Parathyroid adenoma (tissue), 2 donors: ENCODE measurements around the gene NOS2.

Experiments used
- H2AFZ ChIP-seq: fragments of 300-600 bp; sonication (generic); one replicate; pipeline ENCODE4 v1.7.0; 2017; ENCODE audit warnings: antibody characterized with exemption, mild to moderate bottlenecking
- H3K27ac ChIP-seq: fragments of 300-600 bp; sonication (generic); one replicate; pipeline ENCODE4 v1.7.0; 2017
- H3K27me3 ChIP-seq: fragments of 300-600 bp; sonication (generic); one replicate; pipeline ENCODE4 v1.7.0; 2017; ENCODE audit warnings: low read length; ENCODE audit not compliant: control insufficient read depth, insufficient read depth
- H3K36me3 ChIP-seq: fragments of 300-600 bp; sonication (generic); one replicate; pipeline ENCODE4 v1.7.0; 2017; ENCODE audit warnings: low read length; ENCODE audit not compliant: control insufficient read depth, insufficient read depth
- H3K4me1 ChIP-seq: fragments of 300-600 bp; sonication (generic); one replicate; pipeline ENCODE4 v1.7.0; 2017; ENCODE audit warnings: control low read depth
- H3K4me2 ChIP-seq: fragments of 300-600 bp; sonication (generic); one replicate; pipeline ENCODE4 v1.7.0; 2017; ENCODE audit warnings: low read length
- H3K4me3 ChIP-seq: fragments of 300-600 bp; sonication (generic); one replicate; pipeline ENCODE4 v1.7.0; 2017; ENCODE audit warnings: low read depth, low read length
- H3K79me2 ChIP-seq: fragments of 300-600 bp; sonication (generic); one replicate; pipeline ENCODE4 v1.7.0; 2017; ENCODE audit warnings: control low read depth
- H3K9ac ChIP-seq: fragments of 300-600 bp; sonication (generic); one replicate; pipeline ENCODE4 v1.7.0; 2017; ENCODE audit warnings: mild to moderate bottlenecking
- H3K9me3 ChIP-seq: fragments of 300-600 bp; sonication (generic); one replicate; pipeline ENCODE4 v1.7.0; 2017; ENCODE audit warnings: low read length; ENCODE audit not compliant: control insufficient read depth
- TF ChIP-seq, protein P1 (sequence below): fragments of 300-600 bp; sonication (generic); IDR thresholded peaks from one replicate; pipeline ENCODE4 v1.7.0; 2017; ENCODE audit warnings: antibody characterized with exemption, mild to moderate bottlenecking
- donor health status: primary hyperparathyroidism.

NOS2 gene

DNA sequence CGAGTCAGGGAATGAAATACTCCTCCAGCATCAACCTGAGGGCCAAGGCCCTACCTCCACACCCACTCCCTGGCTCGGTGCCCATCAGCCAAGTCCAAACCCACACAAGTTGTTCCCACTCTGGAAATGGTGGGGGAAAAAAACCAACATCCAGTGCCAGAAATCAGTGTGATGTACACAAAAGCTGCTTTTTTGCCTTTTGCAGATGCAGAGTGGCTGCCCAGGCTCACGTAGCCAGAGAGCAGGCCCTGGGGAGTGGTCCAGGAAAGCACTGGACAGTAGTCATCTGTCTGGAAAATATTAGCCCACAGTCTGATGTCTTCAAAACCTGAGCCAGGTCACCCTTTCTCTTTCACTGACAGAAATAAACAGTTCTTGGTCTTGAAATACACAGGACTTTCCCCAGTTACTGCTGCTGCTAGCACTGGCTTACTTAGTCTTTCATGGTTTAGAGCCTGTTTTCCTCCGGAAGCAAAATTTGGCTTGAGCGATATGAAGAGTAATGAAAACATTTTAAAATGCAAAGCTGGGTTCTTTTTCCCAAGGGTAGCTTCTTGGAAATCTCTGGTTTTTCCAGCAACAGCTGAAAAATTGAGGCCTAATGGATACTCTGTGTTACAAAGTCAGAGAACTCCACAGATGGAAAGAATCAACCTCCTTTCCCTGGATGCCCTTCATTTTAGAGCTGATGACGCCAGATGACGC is 18.2 kb upstream of the NOS2 start:
- H3K4me1 ChIP-seq, result no peaks in the 10 kb centered on the region
- H3K9ac ChIP-seq, result no peak overlapping the region
- no peak overlapping the region for H2AFZ ChIP-seq
- no peak overlapping the region for H3K27ac ChIP-seq
- H3K36me3 ChIP-seq, result no peaks in the 10 kb centered on the region
- no peaks in the 10 kb centered on the region for H3K9me3 ChIP-seq
- H3K27me3 ChIP-seq, result no peaks in the 10 kb centered on the region
- no peak overlapping the region for H3K4me3 ChIP-seq
- no peaks in the 10 kb centered on the region for H3K79me2 ChIP-seq
- H3K4me2 ChIP-seq, result no peak overlapping the region
- TF ChIP-seq, protein P1, sequence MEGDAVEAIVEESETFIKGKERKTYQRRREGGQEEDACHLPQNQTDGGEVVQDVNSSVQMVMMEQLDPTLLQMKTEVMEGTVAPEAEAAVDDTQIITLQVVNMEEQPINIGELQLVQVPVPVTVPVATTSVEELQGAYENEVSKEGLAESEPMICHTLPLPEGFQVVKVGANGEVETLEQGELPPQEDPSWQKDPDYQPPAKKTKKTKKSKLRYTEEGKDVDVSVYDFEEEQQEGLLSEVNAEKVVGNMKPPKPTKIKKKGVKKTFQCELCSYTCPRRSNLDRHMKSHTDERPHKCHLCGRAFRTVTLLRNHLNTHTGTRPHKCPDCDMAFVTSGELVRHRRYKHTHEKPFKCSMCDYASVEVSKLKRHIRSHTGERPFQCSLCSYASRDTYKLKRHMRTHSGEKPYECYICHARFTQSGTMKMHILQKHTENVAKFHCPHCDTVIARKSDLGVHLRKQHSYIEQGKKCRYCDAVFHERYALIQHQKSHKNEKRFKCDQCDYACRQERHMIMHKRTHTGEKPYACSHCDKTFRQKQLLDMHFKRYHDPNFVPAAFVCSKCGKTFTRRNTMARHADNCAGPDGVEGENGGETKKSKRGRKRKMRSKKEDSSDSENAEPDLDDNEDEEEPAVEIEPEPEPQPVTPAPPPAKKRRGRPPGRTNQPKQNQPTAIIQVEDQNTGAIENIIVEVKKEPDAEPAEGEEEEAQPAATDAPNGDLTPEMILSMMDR, result no peak

DNA sequence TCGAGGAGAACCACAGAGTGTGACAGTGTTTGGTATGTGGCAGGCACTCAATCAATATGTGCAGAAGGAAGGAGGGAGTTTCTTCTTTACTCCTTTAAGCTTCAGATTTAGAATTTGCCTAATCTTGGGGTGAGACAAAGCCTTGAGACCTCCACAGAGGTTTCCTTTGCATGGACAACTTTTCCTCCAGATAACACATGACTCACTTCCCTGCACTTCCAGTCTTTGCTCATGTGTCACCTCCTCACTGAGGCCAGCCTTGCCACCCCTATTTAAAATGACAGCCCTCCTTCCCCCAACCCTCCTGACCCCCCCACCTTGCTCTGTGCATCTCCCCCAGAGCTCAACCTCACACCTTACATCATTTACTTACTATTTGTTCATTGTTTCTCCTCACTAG is 17.4 kb upstream of the NOS2 start:
- H3K9ac ChIP-seq, result no peak overlapping the region
- no peaks in the 10 kb centered on the region for H3K4me1 ChIP-seq
- TF ChIP-seq, protein P1, result no peak
- H3K4me2 ChIP-seq, result no peak overlapping the region
- H3K79me2 ChIP-seq, result no peaks in the 10 kb centered on the region
- H3K27me3 ChIP-seq, result no peaks in the 10 kb centered on the region
- H3K27ac ChIP-seq, result no peak overlapping the region
- H3K36me3 ChIP-seq, result no peaks in the 10 kb centered on the region
- no peaks in the 10 kb centered on the region for H3K9me3 ChIP-seq
- H3K4me3 ChIP-seq, result no peak overlapping the region
- no peak overlapping the region for H2AFZ ChIP-seq

DNA sequence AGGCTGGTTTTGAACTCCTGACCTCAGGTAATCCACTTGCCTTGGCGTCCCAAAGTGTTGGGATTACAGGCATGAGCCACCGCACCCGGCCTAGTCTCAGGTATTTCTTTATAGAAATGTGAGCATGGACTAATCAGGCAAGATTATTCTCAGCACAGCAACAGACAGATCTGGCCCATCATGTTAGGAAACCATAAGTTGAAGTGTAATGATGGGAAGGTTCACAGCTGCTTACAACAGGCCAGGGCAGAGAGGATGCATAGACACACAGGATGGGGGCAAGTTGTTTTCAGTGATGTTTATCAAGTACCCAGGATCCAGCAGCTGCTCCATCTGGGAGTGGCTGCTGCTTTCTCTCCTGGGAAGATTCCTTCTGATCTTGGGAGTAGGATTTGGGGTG is 16.6 kb upstream of the NOS2 start:
- TF ChIP-seq, protein P1, result no peak
- Histone ChIP-seq H3K27me3 (no peaks in the 10 kb centered on the region), H3K4me1 (no peaks in the 10 kb centered on the region), H3K27ac (no peak overlapping the region), H2AFZ (no peak overlapping the region), H3K36me3 (no peaks in the 10 kb centered on the region), H3K4me3 (no peak overlapping the region), H3K4me2 (no peak overlapping the region), H3K79me2 (no peaks in the 10 kb centered on the region), H3K9me3 (no peaks in the 10 kb centered on the region), H3K9ac (no peak overlapping the region)

DNA sequence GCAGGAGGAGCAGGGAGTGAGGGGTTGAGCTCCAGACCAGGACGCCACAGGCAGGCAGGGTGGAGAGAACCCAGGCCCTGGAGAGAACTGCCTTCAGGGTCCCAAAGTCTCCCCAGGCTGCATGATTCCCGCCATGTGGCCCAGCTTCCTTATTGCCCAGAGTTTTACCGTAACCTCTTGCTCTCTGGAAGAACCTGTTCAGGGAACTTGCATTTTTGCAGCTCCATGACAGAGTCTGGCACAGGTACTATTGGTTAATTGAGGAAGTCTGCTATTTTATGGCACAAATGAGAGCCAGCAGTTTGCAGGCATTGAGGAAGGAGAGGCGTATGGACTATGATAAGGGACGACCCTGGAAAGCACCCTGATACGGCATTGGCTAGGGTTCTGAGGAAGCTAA is 11.6 kb upstream of the NOS2 start:
- no peaks in the 10 kb centered on the region for H3K79me2 ChIP-seq
- no peak overlapping the region for H3K4me3 ChIP-seq
- no peak overlapping the region for H3K9ac ChIP-seq
- no peaks in the 10 kb centered on the region for H3K36me3 ChIP-seq
- H3K4me1 ChIP-seq, result no peaks in the 10 kb centered on the region
- H3K9me3 ChIP-seq, result no peaks in the 10 kb centered on the region
- H3K4me2 ChIP-seq, result no peak overlapping the region
- TF ChIP-seq, protein P1, result no peak
- H3K27ac ChIP-seq, result no peak overlapping the region
- no peak overlapping the region for H2AFZ ChIP-seq
- H3K27me3 ChIP-seq, result no peaks in the 10 kb centered on the region

DNA sequence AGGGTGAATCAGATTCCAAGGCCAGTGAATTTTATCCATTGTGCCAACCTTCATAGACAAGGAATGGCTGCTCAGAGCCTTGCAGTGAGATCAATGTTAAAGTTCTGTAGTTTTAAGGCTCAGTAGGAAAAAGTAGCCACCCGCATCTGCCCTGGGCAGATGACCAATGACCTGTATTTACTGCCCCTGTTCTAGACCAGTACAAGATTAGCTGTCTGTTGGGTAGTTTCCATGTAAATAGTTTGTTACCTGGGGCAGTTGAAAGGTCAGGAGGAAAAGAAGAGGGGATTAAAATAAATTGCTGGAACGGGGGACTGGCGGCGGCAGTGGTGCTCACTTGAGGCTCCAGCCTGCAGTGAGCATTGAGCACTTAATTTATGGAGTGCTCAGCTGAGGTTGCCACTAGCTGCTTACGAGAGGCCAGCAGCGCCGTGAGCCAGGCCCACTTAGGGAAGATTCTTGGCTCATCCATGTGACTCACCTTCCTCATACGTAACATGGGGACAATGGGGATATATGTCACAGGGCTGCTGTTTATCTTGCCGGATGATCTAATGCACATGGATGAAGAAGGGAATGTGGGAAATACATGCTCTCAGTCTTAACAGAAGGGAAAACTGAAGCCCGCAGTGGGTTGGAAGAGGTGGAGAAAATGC is 10.7 kb upstream of the NOS2 start:
- H3K4me2 ChIP-seq, result no peak overlapping the region
- no peaks in the 10 kb centered on the region for H3K27me3 ChIP-seq
- no peak overlapping the region for H3K9ac ChIP-seq
- TF ChIP-seq, protein P1, result no peak
- H3K4me1 ChIP-seq, result no peaks in the 10 kb centered on the region
- no peak overlapping the region for H3K27ac ChIP-seq
- no peaks in the 10 kb centered on the region for H3K9me3 ChIP-seq
- no peaks in the 10 kb centered on the region for H3K36me3 ChIP-seq
- H3K4me3 ChIP-seq, result no peak overlapping the region
- no peaks in the 10 kb centered on the region for H3K79me2 ChIP-seq
- H2AFZ ChIP-seq, result no peak overlapping the region
